ENCODE measurements around the gene ANKRD9. TPM values are rescaled to one million over a fixed set of nuclear protein-coding genes. Genes with fewer than 3 reads are reported as not detected.

ANKRD9 gene
- total and polyA plus RNA-seq, 2 of the 13 experiments (the other 11 are each of a cell fraction or from before 2014, with no cell fraction given), result 10.0 to 15.0 TPM

DNA sequence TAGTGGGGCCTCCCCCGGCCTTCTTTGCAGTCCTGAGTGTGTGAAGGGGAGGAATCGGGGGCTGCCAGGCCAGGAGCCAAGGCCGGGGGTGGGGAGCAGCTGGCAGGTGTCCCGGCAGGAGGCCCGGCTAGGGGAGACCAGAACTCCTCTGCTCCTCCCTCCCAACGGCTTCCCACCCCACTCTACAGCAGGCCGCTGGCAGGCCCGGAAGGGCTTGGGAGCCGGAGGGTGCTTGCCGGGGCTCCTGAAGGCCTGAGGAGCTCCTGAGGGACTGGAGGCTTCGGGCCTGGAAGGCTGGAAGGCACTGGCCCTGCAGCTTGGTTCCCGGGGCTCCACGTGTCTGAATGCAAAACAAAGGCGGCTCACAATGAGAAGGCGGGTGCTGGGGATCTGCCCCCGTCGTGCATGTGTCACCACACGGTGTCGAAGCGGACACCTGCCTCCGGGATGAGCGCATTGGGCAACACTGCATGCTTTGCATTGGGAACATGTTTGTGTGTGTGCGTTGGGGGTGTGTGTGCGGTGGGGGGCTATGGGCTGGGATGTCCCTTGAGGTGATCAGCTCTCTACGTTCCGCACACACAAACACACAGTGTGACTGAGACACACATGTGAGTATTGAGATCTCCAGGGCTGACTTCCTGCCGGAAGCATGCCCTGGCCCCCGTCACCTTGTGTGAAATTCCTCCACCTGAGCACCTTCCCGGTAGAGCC is 30.9 kb upstream of the ANKRD9 start (continued):
- TF ChIP-seq, protein P1, sequence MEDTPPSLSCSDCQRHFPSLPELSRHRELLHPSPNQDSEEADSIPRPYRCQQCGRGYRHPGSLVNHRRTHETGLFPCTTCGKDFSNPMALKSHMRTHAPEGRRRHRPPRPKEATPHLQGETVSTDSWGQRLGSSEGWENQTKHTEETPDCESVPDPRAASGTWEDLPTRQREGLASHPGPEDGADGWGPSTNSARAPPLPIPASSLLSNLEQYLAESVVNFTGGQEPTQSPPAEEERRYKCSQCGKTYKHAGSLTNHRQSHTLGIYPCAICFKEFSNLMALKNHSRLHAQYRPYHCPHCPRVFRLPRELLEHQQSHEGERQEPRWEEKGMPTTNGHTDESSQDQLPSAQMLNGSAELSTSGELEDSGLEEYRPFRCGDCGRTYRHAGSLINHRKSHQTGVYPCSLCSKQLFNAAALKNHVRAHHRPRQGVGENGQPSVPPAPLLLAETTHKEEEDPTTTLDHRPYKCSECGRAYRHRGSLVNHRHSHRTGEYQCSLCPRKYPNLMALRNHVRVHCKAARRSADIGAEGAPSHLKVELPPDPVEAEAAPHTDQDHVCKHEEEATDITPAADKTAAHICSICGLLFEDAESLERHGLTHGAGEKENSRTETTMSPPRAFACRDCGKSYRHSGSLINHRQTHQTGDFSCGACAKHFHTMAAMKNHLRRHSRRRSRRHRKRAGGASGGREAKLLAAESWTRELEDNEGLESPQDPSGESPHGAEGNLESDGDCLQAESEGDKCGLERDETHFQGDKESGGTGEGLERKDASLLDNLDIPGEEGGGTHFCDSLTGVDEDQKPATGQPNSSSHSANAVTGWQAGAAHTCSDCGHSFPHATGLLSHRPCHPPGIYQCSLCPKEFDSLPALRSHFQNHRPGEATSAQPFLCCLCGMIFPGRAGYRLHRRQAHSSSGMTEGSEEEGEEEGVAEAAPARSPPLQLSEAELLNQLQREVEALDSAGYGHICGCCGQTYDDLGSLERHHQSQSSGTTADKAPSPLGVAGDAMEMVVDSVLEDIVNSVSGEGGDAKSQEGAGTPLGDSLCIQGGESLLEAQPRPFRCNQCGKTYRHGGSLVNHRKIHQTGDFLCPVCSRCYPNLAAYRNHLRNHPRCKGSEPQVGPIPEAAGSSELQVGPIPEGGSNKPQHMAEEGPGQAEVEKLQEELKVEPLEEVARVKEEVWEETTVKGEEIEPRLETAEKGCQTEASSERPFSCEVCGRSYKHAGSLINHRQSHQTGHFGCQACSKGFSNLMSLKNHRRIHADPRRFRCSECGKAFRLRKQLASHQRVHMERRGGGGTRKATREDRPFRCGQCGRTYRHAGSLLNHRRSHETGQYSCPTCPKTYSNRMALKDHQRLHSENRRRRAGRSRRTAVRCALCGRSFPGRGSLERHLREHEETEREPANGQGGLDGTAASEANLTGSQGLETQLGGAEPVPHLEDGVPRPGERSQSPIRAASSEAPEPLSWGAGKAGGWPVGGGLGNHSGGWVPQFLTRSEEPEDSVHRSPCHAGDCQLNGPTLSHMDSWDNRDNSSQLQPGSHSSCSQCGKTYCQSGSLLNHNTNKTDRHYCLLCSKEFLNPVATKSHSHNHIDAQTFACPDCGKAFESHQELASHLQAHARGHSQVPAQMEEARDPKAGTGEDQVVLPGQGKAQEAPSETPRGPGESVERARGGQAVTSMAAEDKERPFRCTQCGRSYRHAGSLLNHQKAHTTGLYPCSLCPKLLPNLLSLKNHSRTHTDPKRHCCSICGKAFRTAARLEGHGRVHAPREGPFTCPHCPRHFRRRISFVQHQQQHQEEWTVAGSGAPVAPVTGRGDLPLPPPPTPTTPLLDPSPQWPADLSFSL (CRISPR knock-in tag; IDR thresholded peaks at IDR 0.05), result peak; percentile 70; the same call in 1 of the 2 replicates
- no peak for TF ChIP-seq ZNF563 (CRISPR knock-in tag; IDR thresholded peaks at IDR 0.05)
- no peak for TF ChIP-seq ZNF484 (CRISPR knock-in tag; IDR thresholded peaks at IDR 0.05; ENCODE audit: borderline replicate concordance, low read depth)
- TF ChIP-seq ZNF616 (CRISPR knock-in tag; IDR thresholded peaks at IDR 0.05; ENCODE audit: low read depth), result 0 out of 2 replicates have a peak, but pooled peaks have one; percentile 32
- 0 out of 2 replicates have a peak, but pooled peaks have one; percentile 10 for TF ChIP-seq RXRB (CRISPR knock-in tag; IDR thresholded peaks at IDR 0.05; ENCODE audit: borderline replicate concordance)
- TF ChIP-seq ISX (CRISPR knock-in tag; conservative IDR thresholded peaks at IDR 0.05), result no peak
- no peak for TF ChIP-seq RFX5 (IDR thresholded peaks at IDR 0.05; ENCODE audit: low read depth, low read length)
- no peak for TF ChIP-seq KDM1A (CRISPR knock-in tag; IDR thresholded peaks at IDR 0.05)
- TF ChIP-seq PHF5A (CRISPR knock-in tag; IDR thresholded peaks at IDR 0.05; ENCODE audit: low read depth, unreplicated experiment), result no peak
- TF ChIP-seq ZFP36L2 (CRISPR knock-in tag; IDR thresholded peaks at IDR 0.05), result no peak
- TF ChIP-seq SNAPC4 (CRISPR knock-in tag; IDR thresholded peaks at IDR 0.05), result no peak
- TF ChIP-seq ZSCAN30 (CRISPR knock-in tag; IDR thresholded peaks at IDR 0.05), result no peak
- no peak for TF ChIP-seq ZNF263 (CRISPR knock-in tag; IDR thresholded peaks at IDR 0.05)
- no peak for TF ChIP-seq MLX (CRISPR knock-in tag; IDR thresholded peaks at IDR 0.05)
- no peak for TF ChIP-seq ZNF674 (CRISPR knock-in tag; IDR thresholded peaks at IDR 0.05; ENCODE audit: low read depth)
- TF ChIP-seq ZSCAN22 (CRISPR knock-in tag; IDR thresholded peaks at IDR 0.05), result no peak
- no peak for TF ChIP-seq ISL2 (CRISPR knock-in tag; IDR thresholded peaks at IDR 0.05)
- TF ChIP-seq ZNF839 (CRISPR knock-in tag; IDR thresholded peaks at IDR 0.05; ENCODE audit: borderline replicate concordance), result no peak
